ENCODE results near the gene ATF7.

The ATF7 gene

GRCh38 chr12:53530920-53531319 lies 95.3 kb downstream of the ATF7 start:
- no peak for DNase-seq (ENCODE audit: low read depth in 2 of 2)

GRCh38 chr12:53530061-53530460 lies 96.1 kb downstream of the ATF7 start:
- no peak for DNase-seq (ENCODE audit: low read depth in 2 of 2)

GRCh38 chr12:53524476-53524875 lies 101.7 kb downstream of the ATF7 start:
- DNase-seq (ENCODE audit: low read depth in 2 of 2), result no peak

GRCh38 chr12:53523131-53523530 lies 103.1 kb downstream of the ATF7 start:
- DNase-seq (ENCODE audit: low read depth in 2 of 2), result no peak

- DNase-seq (ENCODE audit: low read depth in 2 of 2), result no peak
Observed at GRCh38 chr12:53518381-53518780, 107.8 kb downstream of the ATF7 start.

- no peak for DNase-seq (ENCODE audit: low read depth in 2 of 2)
Observed at GRCh38 chr12:53516758-53517455, 109.3 kb downstream of the ATF7 start.

- DNase-seq (ENCODE audit: low read depth in 2 of 2), result no peak
Observed at GRCh38 chr12:53515291-53515680, 110.9 kb downstream of the ATF7 start.

- DNase-seq (ENCODE audit: low read depth in 2 of 2), result no peak
Observed at GRCh38 chr12:53514628-53515290, 111.4 kb downstream of the ATF7 start.

GRCh38 chr12:53513712-53514410 lies 112.3 kb downstream of the ATF7 start:
- DNase-seq (ENCODE audit: low read depth in 2 of 2), result no peak

- DNase-seq (ENCODE audit: low read depth in 2 of 2), result no peak
Observed at GRCh38 chr12:53510181-53510812, 115.9 kb downstream of the ATF7 start.

GRCh38 chr12:53508534-53509170 lies 117.5 kb downstream of the ATF7 start:
- peak; percentile 70 to 82 for DNase-seq (ENCODE audit: low read depth in 2 of 2)

- no peak for DNase-seq (ENCODE audit: low read depth in 2 of 2)
Observed at GRCh38 chr12:53507603-53507885, 118.6 kb downstream of the ATF7 start.

GRCh38 chr12:53506881-53507602 lies 119.1 kb downstream of the ATF7 start, which contains the start of gene NPFF:
Gene NPFF (minus strand): TSS chr12:53507484. CDS start chr12:53507474, 10 bp downstream.
- no peak for DNase-seq (ENCODE audit: low read depth in 2 of 2)

- DNase-seq (ENCODE audit: low read depth in 2 of 2), result no peak
Observed at GRCh38 chr12:53506450-53506785, 119.8 kb downstream of the ATF7 start.

GRCh38 chr12:53505555-53506449 lies 120.4 kb downstream of the ATF7 start:
- DNase-seq (ENCODE audit: low read depth in 2 of 2), result no peak

- DNase-seq (ENCODE audit: low read depth in 2 of 2), result no peak
Observed at GRCh38 chr12:53505086-53505485, 121.1 kb downstream of the ATF7 start.

GRCh38 chr12:53504004-53504920 lies 121.9 kb downstream of the ATF7 start:
- DNase-seq (ENCODE audit: low read depth in 2 of 2), result no peak

GRCh38 chr12:53502983-53503728 lies 123.0 kb downstream of the ATF7 start:
- no peak for DNase-seq (ENCODE audit: low read depth in 2 of 2)

GRCh38 chr12:53502331-53502730 lies 123.9 kb downstream of the ATF7 start:
- DNase-seq (ENCODE audit: low read depth in 2 of 2), result no peak
